GM06990 (cell line): ENCODE results near the gene IFFO2.

Experiments
- DNase-seq: peaks from one replicate; pipeline ENCODE4 v3.0.0-alpha.2; 2011; ENCODE audit not compliant: insufficient read length; ENCODE audit errors: extremely low read depth
- H3K27me3 ChIP-seq: replicated peaks from 2 replicates; pipeline ENCODE4 v1.6.0; 2011; ENCODE audit warnings: low read length; ENCODE audit not compliant: control insufficient read depth, insufficient read depth
- H3K36me3 ChIP-seq: 2 replicates; pipeline ENCODE4 v1.5.1; 2011; ENCODE audit warnings: low read length; ENCODE audit not compliant: control insufficient read depth, insufficient read depth
- H3K4me3 ChIP-seq: replicated peaks from 2 replicates; pipeline ENCODE4 v1.5.1; 2011; ENCODE audit warnings: low read depth, mild to moderate bottlenecking, control low read depth, low read length
- CTCF ChIP-seq: IDR thresholded peaks from 2 replicates; pipeline ENCODE4 v1.5.1; 2011; ENCODE audit warnings: low read length, control low read depth, mild to moderate bottlenecking, inconsistent platforms; ENCODE audit not compliant: insufficient read depth, poor library complexity, severe bottlenecking

IFFO2 gene

GRCh38 chr1:18922319-18922726 is 34.2 kb downstream of the IFFO2 start:
- DNase-seq, result no peak
- Histone ChIP-seq H3K4me3 (no peak overlapping the region), H3K27me3 (no peaks in the 10 kb centered on the region), H3K36me3 (no peaks in the 10 kb centered on the region; the same call in none of the 2 replicates)
- TF ChIP-seq CTCF, result no peak

DNA sequence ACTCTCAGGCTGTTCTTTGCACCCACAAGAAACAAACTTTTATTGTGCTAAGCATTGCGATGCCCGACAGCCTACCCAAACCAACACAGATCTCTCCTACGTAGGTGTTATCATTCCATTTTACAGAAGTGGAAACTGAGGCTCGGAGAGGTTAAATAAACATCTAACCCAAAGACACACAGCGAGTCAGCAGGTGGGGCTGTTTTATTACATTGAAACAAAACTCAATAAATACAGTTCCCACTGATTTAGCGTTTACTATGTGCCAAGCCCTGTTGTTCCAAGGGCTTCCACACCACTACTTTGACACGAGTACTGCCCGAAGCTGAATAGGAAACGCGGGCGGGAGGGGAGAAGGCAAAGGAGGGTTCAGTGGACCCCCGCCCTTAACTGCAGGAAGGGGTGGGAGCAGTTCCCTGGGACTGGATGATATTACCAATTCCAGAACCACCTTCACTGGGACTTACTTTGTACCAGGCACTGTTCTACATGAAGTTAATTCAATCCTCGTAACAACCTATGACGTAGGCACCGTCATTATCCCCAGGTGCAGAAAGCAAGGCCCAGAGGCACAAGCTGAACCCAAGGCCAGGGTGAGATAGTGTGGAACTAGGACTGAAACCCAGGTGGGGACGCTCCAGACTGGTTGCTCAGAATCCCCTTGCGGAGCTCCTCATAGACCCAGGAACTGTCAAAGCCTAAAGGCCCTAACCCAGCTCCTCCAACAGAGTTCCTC is 34.8 kb downstream of the IFFO2 start:
- DNase-seq, result no peak
- no peak overlapping the region for H3K4me3 ChIP-seq
- H3K27me3 ChIP-seq, result no peaks in the 10 kb centered on the region
- TF ChIP-seq CTCF, result no peak
- no peaks in the 10 kb centered on the region; the same call in none of the 2 replicates for H3K36me3 ChIP-seq

- DNase-seq, result no peak
- Histone ChIP-seq H3K36me3 (no peaks in the 10 kb centered on the region; the same call in none of the 2 replicates), H3K27me3 (no peaks in the 10 kb centered on the region), H3K4me3 (no peak overlapping the region)
- no peak for TF ChIP-seq CTCF
Measured at GRCh38 chr1:18920931-18921330, 35.5 kb downstream of the IFFO2 start.

DNA sequence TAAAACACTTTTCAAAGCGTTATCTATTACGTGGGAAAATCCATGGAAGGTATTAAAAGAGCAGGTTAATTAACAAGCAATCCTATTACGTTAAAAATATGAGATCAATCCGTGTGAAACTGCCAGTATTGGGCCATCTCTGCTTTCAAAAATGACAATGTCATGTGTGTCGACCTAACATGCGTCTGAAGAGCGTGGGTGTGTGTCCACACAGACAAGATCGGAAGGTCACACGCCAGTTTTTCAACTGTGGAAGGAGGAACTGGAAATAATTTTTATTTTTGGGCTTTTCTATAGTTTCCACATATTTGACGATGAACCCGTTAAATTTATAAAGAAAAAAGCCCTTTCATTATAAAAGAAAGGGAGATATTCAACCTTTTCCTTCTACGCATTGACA is 36.5 kb downstream of the IFFO2 start:
- no peak for TF ChIP-seq CTCF
- Histone ChIP-seq H3K4me3 (no peak overlapping the region), H3K36me3 (no peaks in the 10 kb centered on the region; the same call in none of the 2 replicates), H3K27me3 (no peaks in the 10 kb centered on the region)
- no peak for DNase-seq

DNA sequence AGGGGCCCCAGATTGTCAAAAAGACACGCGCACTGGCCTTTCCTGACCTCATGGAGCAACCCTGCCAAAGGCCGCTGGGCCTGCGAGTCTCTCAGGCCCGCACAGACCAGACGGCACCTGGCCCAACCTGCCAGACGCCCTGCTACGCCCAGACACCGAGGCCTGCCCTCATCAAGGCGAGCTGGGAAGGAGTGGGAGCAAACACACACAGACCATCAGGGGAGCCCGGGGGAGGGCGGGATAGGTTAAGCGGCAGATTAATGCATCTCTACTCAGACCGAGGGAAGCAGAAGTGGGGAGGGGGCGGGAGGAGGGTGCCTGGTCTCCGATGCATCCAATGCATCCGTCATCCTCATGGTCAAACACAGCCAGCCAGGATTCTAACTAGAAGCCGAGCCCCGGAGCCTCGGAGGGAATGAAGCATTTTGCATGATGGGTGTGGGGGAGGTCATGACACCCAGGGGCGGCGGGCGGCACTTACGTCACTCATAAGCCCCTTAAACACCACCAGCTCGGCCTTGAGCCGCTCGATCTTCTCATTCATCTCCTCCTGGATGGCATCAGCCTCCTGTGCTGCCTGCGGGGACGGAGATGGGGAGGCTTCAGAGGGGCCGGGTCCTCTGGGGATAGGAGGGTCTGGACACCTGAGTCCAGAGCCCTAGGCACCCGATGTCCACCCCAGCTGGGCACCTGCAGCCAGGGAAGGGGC is 37.1 kb downstream of the IFFO2 start:
- Histone ChIP-seq H3K27me3 (no peaks in the 10 kb centered on the region), H3K36me3 (no peaks in the 10 kb centered on the region; the same call in none of the 2 replicates), H3K4me3 (no peak overlapping the region)
- DNase-seq, result no peak
- no peak for TF ChIP-seq CTCF
